K562 (cell line): ENCODE data around the gene ERC2. TPM values are rescaled to one million over a fixed set of nuclear protein-coding genes. Genes with fewer than 3 reads are reported as not detected.

Experiments used
- ATAC-seq: fragments of 200-7000 bp; cut with Tn5 transposase; 3 replicates; pipeline ENCODE4 v1.9.1; 2020; ENCODE audit warnings: moderate library complexity
- BruUV-seq: library from RNA; stranded (reverse); fragments of 400-500 nt; replicated peaks from 2 replicates; lab custom pipeline; 2021; lab: Mats Ljungman, UMichigan
- CTCF ChIA-PET: fragments of 300-600 bp; formaldehyde crosslinking; extraction: SDS; loops from one replicate; lab custom pipeline; 2021; ENCODE audit warnings: low intra/inter-chr PET ratio; lab: Yijun Ruan, JAX
- POLR2A ChIA-PET: fragments of 300-600, 350-650 bp; sonication (Branson Sonifier 250); formaldehyde crosslinking; extraction: SDS; loops from one replicate; lab custom pipeline; 2021; ENCODE audit warnings: antibody characterized with exemption, inconsistent platforms; lab: Yijun Ruan, JAX
- DNase-seq, 4 experiments: peaks; one replicate each; pipeline versions ENCODE4 v3.0.0 to v3.0.0-alpha.2; 2011 to 2018; ENCODE audit warnings: low spot score in 3 of 4, mixed read lengths in 3 of 4; ENCODE audit errors: extremely low read depth in 1 of 4
- FAIRE-seq: peaks from 2 replicates; lab custom pipeline; 2011; peaks lifted over from hg19 to GRCh38; lab: Jason Lieb, UNC
- H2AFZ ChIP-seq: 2 replicates; pipeline ENCODE4 v1.6.0; 2011; ENCODE audit warnings: low read depth, low read length, control low read depth, inconsistent platforms
- H3K27ac ChIP-seq: fragments of 200-600 bp; 3 replicates; pipeline ENCODE4 v1.8.0; 2011; ENCODE audit warnings: low read depth, mild to moderate bottlenecking, control low read depth, inconsistent platforms, low read length, moderate library complexity, mixed read lengths; ENCODE audit errors: extremely low read depth
- H3K27me3 ChIP-seq, 2 experiments: fragments of 300-600 bp in 1 of 2; 2 replicates in 1 of 2; 3 replicates in 1 of 2; pipeline versions ENCODE4 v1.6.0 to v1.8.0; 2011; ENCODE audit warnings: inconsistent platforms in 2 of 2, low read length in 2 of 2, mild to moderate bottlenecking in 1 of 2, mixed read lengths in 1 of 2, moderate library complexity in 1 of 2; ENCODE audit not compliant: control insufficient read depth in 2 of 2, insufficient read depth in 2 of 2
- H3K36me3 ChIP-seq: fragments of 300-600 bp; 3 replicates; pipeline ENCODE4 v1.8.0; 2011; ENCODE audit warnings: mild to moderate bottlenecking, low read length, inconsistent platforms; ENCODE audit not compliant: control insufficient read depth, insufficient read depth
- H3K4me1 ChIP-seq, 2 experiments: fragments of 200-600 bp in 1 of 2; replicated peaks in 1 of 2; 2 replicates in 1 of 2; 3 replicates in 1 of 2; pipeline versions ENCODE4 v1.5.1 to v1.8.0; 2011; ENCODE audit warnings: inconsistent platforms in 2 of 2, low read length in 2 of 2, mild to moderate bottlenecking in 1 of 2, mixed read lengths in 1 of 2, moderate library complexity in 1 of 2; ENCODE audit not compliant: control insufficient read depth in 2 of 2, insufficient read depth in 2 of 2
- H3K4me2 ChIP-seq: 2 replicates; pipeline ENCODE4 v1.6.1; 2011; ENCODE audit warnings: low read length, control low read depth, inconsistent platforms, mixed read lengths; ENCODE audit not compliant: insufficient read depth
- H3K4me3 ChIP-seq: fragments of 200-600 bp; sonication (generic), shearing (Covaris generic); 2 replicates; pipeline ENCODE4 v1.5.1; 2016; ENCODE audit warnings: control low read depth, inconsistent platforms
- H3K79me2 ChIP-seq: fragments of 200-600 bp; 3 replicates; pipeline ENCODE4 v1.8.0; 2011; ENCODE audit warnings: low read length, inconsistent platforms; ENCODE audit not compliant: control insufficient read depth, insufficient read depth
- H3K9ac ChIP-seq, 2 experiments: 2 replicates each; pipeline versions ENCODE4 v1.6.0 to v1.6.1; 2011; ENCODE audit warnings: low read depth in 2 of 2, low read length in 2 of 2, control low read depth in 1 of 2, inconsistent platforms in 1 of 2, mild to moderate bottlenecking in 1 of 2, mixed read lengths in 1 of 2; ENCODE audit not compliant: insufficient read depth in 1 of 2
- H3K9me1 ChIP-seq: one replicate; pipeline ENCODE4 v1.6.0; 2011; ENCODE audit warnings: inconsistent platforms, mild to moderate bottlenecking, low read length, moderate library complexity; ENCODE audit not compliant: control insufficient read depth, insufficient read depth
- H3K9me3 ChIP-seq: replicated peaks from 2 replicates; pipeline ENCODE4 v1.5.1; 2011; ENCODE audit warnings: low read depth, low read length, inconsistent platforms; ENCODE audit not compliant: control insufficient read depth, insufficient read depth
- H4K20me1 ChIP-seq: replicated peaks from 2 replicates; pipeline ENCODE4 v1.6.1; 2011; ENCODE audit warnings: low read length, inconsistent platforms, mixed read lengths; ENCODE audit not compliant: control insufficient read depth, insufficient read depth
- CREBBP ChIP-seq: IDR thresholded peaks from one replicate; pipeline ENCODE4 v1.6.1; 2012; ENCODE audit warnings: low read depth, mild to moderate bottlenecking, control low read depth, inconsistent platforms, low read length
- ELK3 ChIP-seq: fragments of 450-650 bp; formaldehyde crosslinking; IDR thresholded peaks from 2 replicates; pipeline ENCODE4 v1.4.0; 2020; ENCODE audit warnings: mild to moderate bottlenecking
- FOXP4 ChIP-seq: sonication (generic); formaldehyde crosslinking; IDR thresholded peaks from 2 replicates; pipeline ENCODE4 v1.8.0; 2022; ENCODE audit warnings: mild to moderate bottlenecking, missing genetic modification reagents, borderline replicate concordance
- KLF6 ChIP-seq: fragments of 250-450 bp; sonication (Bioruptor Pico); IDR thresholded peaks from 2 replicates; pipeline ENCODE4 v1.4.0; 2020; ENCODE audit warnings: mild to moderate bottlenecking, moderate library complexity, borderline replicate concordance
- MITF ChIP-seq: IDR thresholded peaks from 2 replicates; pipeline ENCODE4 v1.6.1; 2014; ENCODE audit warnings: antibody characterized with exemption
- MTF1 ChIP-seq: fragments of 250-450 bp; sonication (Bioruptor Pico); IDR thresholded peaks from 2 replicates; pipeline ENCODE4 v1.9.0; 2021; ENCODE audit warnings: moderate library complexity, mild to moderate bottlenecking, inconsistent platforms, borderline replicate concordance
- NCOA4 ChIP-seq: fragments of 450-650 bp; IDR thresholded peaks from 2 replicates; pipeline ENCODE4 v1.6.1; 2018; ENCODE audit warnings: mild to moderate bottlenecking; ENCODE audit not compliant: partially characterized antibody
- PHF8 ChIP-seq: fragments of 200-600 bp; sonication (generic); IDR thresholded peaks from 2 replicates; pipeline ENCODE4 v1.6.1; 2012; ENCODE audit warnings: mixed run types, mild to moderate bottlenecking, inconsistent platforms, low read length, moderate library complexity, borderline replicate concordance
- STAG1 ChIP-seq: sonication (generic); formaldehyde crosslinking; IDR thresholded peaks from 2 replicates; pipeline ENCODE4 v1.5.0; 2020; ENCODE audit warnings: missing genetic modification reagents, borderline replicate concordance
- whole genome bisulfite sequencing: fragments of 100-300 bp; shearing (Covaris generic); methylation state at CpG from one replicate; pipeline ENCODE4 v1.1.6; 2016; ENCODE audit warnings: low coverage, mixed read lengths; ENCODE audit not compliant: insufficient coverage; ENCODE audit errors: missing lambda C conversion rate; 5-methylcytosine and 5-hydroxymethylcytosine counted together
- in situ Hi-C: fragments of 300-500 bp; cut with MboI; formaldehyde crosslinking; loops from 4 replicates; pipeline ENCODE4 v1.15.0; 2018; ENCODE audit warnings: inconsistent platforms, mixed read lengths
- intact Hi-C: fragments of 100-400 bp; cut with micrococcal nuclease; formaldehyde crosslinking; loops from 2 replicates; pipeline ENCODE4 v1.14.2; 2022
- polyA plus RNA-seq, 8 experiments: library from polyadenylated mRNA; depleted of rRNA in 4 of 8; stranded (reverse) in 5 of 8; unstranded in 3 of 8; fragments of >200 nt; fragmentation: Nextera tagmentation in 2 of 8; fragmentation: Illumina TruSeq in 1 of 8; extraction: Ambion mirVana in 2 of 8; extraction: Trizol in 1 of 8; gene quantifications; 2 replicates each; pipeline versions ENCODE4 v1.2.1 to v1.2.3, GENCODE V29; 2011 to 2014; ENCODE audit warnings: inconsistent platforms in 1 of 8, missing spikeins in 1 of 8
- total RNA-seq, 7 experiments: library from RNA; depleted of rRNA in 6 of 7; stranded (reverse); fragments of >200 nt in 6 of 7; fragmentation: Illumina TruSeq in 2 of 7; extraction: Trizol in 2 of 7; gene quantifications; 2 replicates each; pipeline versions ENCODE4 v1.2.1 to v1.2.3, GENCODE V29; 2011 to 2021; ENCODE audit warnings: low replicate concordance in 1 of 7

Gene ERC2
- total and polyA plus RNA-seq, 9 of the 15 experiments (the other 6 are each of a cell fraction or from before 2014, with no cell fraction given): 0.04 to 0.18 (median 0.07) TPM; not detected in 2

- H3K27ac ChIP-seq: no peak overlapping the region
- no peaks in the 10 kb centered on the region for H3K79me2 ChIP-seq
- no peak for ATAC-seq
- no peak overlapping the region for H3K4me3 ChIP-seq
- no peak for FAIRE-seq
- H4K20me1 ChIP-seq: no peaks in the 10 kb centered on the region
- no peaks in the 10 kb centered on the region for H3K4me1 ChIP-seq
- H3K27me3 ChIP-seq: no peaks in the 10 kb centered on the region
- in situ Hi-C loops: no loop called here
- POLR2A ChIA-PET: no interaction called here
- CTCF ChIA-PET: no interaction called here
- no peak overlapping the region for H3K9ac ChIP-seq
- no peak overlapping the region for H3K4me2 ChIP-seq
- BruUV-seq: no TSS peak
- 0% methylated on average over 2 of the region's 2 CpGs for WGBS
- no peaks in the 10 kb centered on the region for H3K9me3 ChIP-seq
- H3K36me3 ChIP-seq: no peaks in the 10 kb centered on the region
- intact Hi-C loops: no loop called here
- H2AFZ ChIP-seq: no peak overlapping the region
- no peak for DNase-seq
- TF ChIP-seq FOXP4 (CRISPR knock-in tag) (no peak), KLF6 (CRISPR knock-in tag) (no peak), STAG1 (no peak), NCOA4 (no peak), ELK3 (no peak), MTF1 (CRISPR knock-in tag) (no peak), PHF8 (no peak), CREBBP (no peak), MITF (no peak)
- no peaks in the 10 kb centered on the region for H3K9me1 ChIP-seq
These were observed 129.0 kb downstream of the ERC2 start for GRCh38 chr3:56339244-56339643.
